Coronary artery (tissue), 2 donors: ENCODE results near the gene BPI.

Source experiments
- DNase-seq: peaks from one replicate; pipeline ENCODE4 v3.0.0-alpha.2; 2017; ENCODE audit warnings: low spot score
- H3K27ac ChIP-seq, 2 donors: fragments of 200-600 bp; sonication (generic); one replicate each; pipeline ENCODE4 v1.5.1; 2016 to 2019
- H3K4me3 ChIP-seq: fragments of 200-600 bp; sonication (generic); 2 replicates; pipeline ENCODE4 v1.5.1; 2016; ENCODE audit warnings: mild to moderate bottlenecking, moderate library complexity
- CTCF ChIP-seq: fragments of 200-600 bp; sonication (generic); IDR thresholded peaks from one replicate; pipeline ENCODE4 v1.5.1; 2019; ENCODE audit warnings: antibody characterized with exemption

The BPI gene

GRCh38 chr20:38340693-38341092 is 36.7 kb downstream of the BPI start:
- Histone ChIP-seq H3K27ac (no peak overlapping the region), H3K4me3 (no peak overlapping the region)
- no peak for TF ChIP-seq CTCF
- DNase-seq = no peak

- Histone ChIP-seq H3K4me3 (no peak overlapping the region), H3K27ac (no peak overlapping the region)
- DNase-seq = no peak
- no peak for TF ChIP-seq CTCF
Observed at GRCh38 chr20:38342216-38342615, 38.3 kb downstream of the BPI start.

GRCh38 chr20:38342713-38343310 is 38.9 kb downstream of the BPI start:
- no peak for DNase-seq
- no peak for TF ChIP-seq CTCF
- no peak overlapping the region for H3K27ac ChIP-seq
- peak overlapping the region; percentile 13 for H3K4me3 ChIP-seq

DNA sequence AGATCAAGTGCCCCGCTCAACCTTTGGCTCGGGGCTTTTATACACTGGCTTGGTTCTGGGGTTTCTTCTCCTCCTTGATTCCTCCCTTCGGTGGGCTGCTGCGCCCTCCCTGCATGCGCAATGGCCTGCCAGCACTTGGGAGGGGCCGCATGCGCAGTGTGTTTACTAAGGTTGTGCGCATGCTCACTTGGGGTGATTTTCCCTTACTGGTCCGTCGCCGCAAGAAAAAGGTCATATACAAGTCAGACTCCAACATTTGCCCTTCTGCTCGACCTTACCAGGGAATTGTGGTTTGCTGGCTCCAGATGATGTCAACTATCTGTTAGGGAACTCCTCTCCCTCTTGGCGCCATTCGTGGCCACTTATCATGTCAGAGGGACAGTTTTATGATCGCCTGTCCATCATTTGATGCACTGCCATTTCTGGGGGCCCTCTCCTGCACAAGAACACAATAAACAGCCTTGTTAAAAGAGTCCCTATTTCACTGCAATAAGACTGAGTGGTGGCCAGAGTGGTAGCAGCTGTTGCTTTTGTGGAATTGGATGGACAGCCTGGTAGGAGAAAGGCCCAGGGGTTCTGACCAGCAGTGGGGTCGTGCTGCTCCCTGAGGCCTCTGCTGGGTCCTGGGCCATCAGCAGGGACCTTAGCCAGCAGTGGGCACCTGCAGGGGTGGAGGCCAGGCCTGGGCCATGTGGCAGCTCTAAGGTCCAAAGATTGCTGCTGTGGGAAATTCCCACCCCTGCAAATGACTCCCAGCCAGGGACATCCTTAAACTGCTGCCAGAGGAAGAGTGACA is 39.6 kb downstream of the BPI start:
- DNase-seq = no peak
- Histone ChIP-seq H3K4me3 (peak overlapping the region; percentile 13), H3K27ac (no peak overlapping the region)
- TF ChIP-seq CTCF = no peak

GRCh38 chr20:38344107-38344701 is 40.2 kb downstream of the BPI start:
- Histone ChIP-seq H3K27ac (no peak overlapping the region), H3K4me3 (no peak overlapping the region)
- DNase-seq = no peak
- TF ChIP-seq CTCF = no peak

- Histone ChIP-seq H3K4me3 (no peak overlapping the region), H3K27ac (no peak overlapping the region)
- DNase-seq = no peak
- TF ChIP-seq CTCF = no peak
Observed at GRCh38 chr20:38345643-38346042, 41.7 kb downstream of the BPI start.

DNA sequence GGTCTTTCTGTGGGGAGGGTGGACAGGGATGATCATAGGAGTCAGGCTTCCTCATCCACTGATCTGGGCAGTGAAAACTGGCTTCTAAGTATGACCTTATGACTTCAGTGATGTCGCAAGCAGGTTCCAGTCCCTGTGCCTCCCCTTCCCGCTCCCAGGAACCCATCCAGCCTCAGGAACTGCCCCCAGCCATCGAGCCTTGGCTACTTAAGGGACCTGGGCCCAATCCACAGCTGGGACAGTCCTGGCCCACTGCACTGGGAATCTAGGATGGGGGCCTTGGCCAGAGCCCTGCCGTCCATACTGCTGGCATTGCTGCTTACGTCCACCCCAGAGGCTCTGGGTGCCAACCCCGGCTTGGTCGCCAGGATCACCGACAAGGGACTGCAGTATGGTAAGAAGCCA is 42.3 kb downstream of the BPI start, which contains the start of gene LBP:
LBP (plus strand) TSS at position 236 of the 405 bp plus-strand sequence; CDS start at position 271, 35 bp downstream.
- Histone ChIP-seq H3K27ac (peak within 1 kb of the TSS in 1 of 2 donors; percentile 19), H3K4me3 (no peak within 1 kb of the TSS)
- no peak for TF ChIP-seq CTCF
- DNase-seq = no peak
